T-helper 1 cell treated with Interleukin-12 subunit alpha and Interleukin-12 subunit beta and Interleukin-4 antibody, amounts not matched to agents 30 μg/mL and 1 μg/mL, for 36 hours (primary cell): Measurements from ENCODE around the gene CARM1.
A peak's percentile ranks its signal among the peaks of the same experiment; 100 is the strongest.

Source experiments
- H3K27ac Mint-ChIP-seq: one replicate; pipeline ENCODE4 v1.8.0; 2021; ENCODE audit warnings: mild to moderate bottlenecking, mixed read lengths
- H3K27me3 Mint-ChIP-seq: one replicate; pipeline ENCODE4 v1.8.0; 2021; ENCODE audit warnings: low read depth, mixed read lengths
- H3K36me3 Mint-ChIP-seq: one replicate; pipeline ENCODE4 v1.8.0; 2021; ENCODE audit warnings: low read depth, mixed read lengths
- H3K4me1 Mint-ChIP-seq: one replicate; pipeline ENCODE4 v1.8.0; 2021; ENCODE audit warnings: low read depth, mixed read lengths
- H3K4me3 Mint-ChIP-seq: one replicate; pipeline ENCODE4 v1.8.0; 2021; ENCODE audit warnings: mild to moderate bottlenecking, moderate library complexity, mixed read lengths
- H3K9me3 Mint-ChIP-seq: one replicate; pipeline ENCODE4 v1.8.0; 2021; ENCODE audit warnings: mixed read lengths

The CARM1 gene

GRCh38 chr19:10870955-10871603, at the start of gene CARM1:
Gene CARM1, plus strand, starts transcription at chr19:10871553. Its CDS starts 150 bp downstream, at chr19:10871703.
- Mint-ChIP-seq H3K9me3 (no peaks in the 10 kb centered on the region), H3K27me3 (no peaks in the 10 kb centered on the region), H3K27ac (peak within 1 kb of the TSS; percentile 93), H3K4me1 (peaks cover 28% of the 10 kb centered on the region), H3K36me3 (peaks cover 3% of the 10 kb centered on the region), H3K4me3 (peak within 1 kb of the TSS; percentile 86)

- no peak overlapping the region for H3K4me3 Mint-ChIP-seq
- H3K27ac Mint-ChIP-seq, result no peak overlapping the region
- H3K36me3 Mint-ChIP-seq, result peaks cover 51% of the 10 kb centered on the region
- H3K4me1 Mint-ChIP-seq, result peaks cover 9% of the 10 kb centered on the region
- H3K27me3 Mint-ChIP-seq, result no peaks in the 10 kb centered on the region
- no peaks in the 10 kb centered on the region for H3K9me3 Mint-ChIP-seq
Measured at GRCh38 chr19:10823690-10824089, 47.7 kb upstream of the CARM1 start.

- peaks cover 32% of the 10 kb centered on the region for H3K36me3 Mint-ChIP-seq
- no peaks in the 10 kb centered on the region for H3K9me3 Mint-ChIP-seq
- no peaks in the 10 kb centered on the region for H3K27me3 Mint-ChIP-seq
- H3K4me1 Mint-ChIP-seq, result peaks cover 2% of the 10 kb centered on the region
- H3K4me3 Mint-ChIP-seq, result no peak overlapping the region
- no peak overlapping the region for H3K27ac Mint-ChIP-seq
Measured at GRCh38 chr19:10826231-10826630, 45.1 kb upstream of the CARM1 start.

GRCh38 chr19:10826846-10827245, 44.5 kb upstream of the CARM1 start:
- Mint-ChIP-seq H3K4me3 (no peak overlapping the region), H3K36me3 (peaks cover 30% of the 10 kb centered on the region), H3K9me3 (no peaks in the 10 kb centered on the region), H3K4me1 (peaks cover 2% of the 10 kb centered on the region), H3K27ac (no peak overlapping the region), H3K27me3 (no peaks in the 10 kb centered on the region)

GRCh38 chr19:10828981-10829821, 42.2 kb upstream of the CARM1 start:
- H3K4me3 Mint-ChIP-seq, result no peak overlapping the region
- no peak overlapping the region for H3K27ac Mint-ChIP-seq
- H3K36me3 Mint-ChIP-seq, result peaks cover 21% of the 10 kb centered on the region
- H3K9me3 Mint-ChIP-seq, result no peaks in the 10 kb centered on the region
- H3K27me3 Mint-ChIP-seq, result no peaks in the 10 kb centered on the region
- no peaks in the 10 kb centered on the region for H3K4me1 Mint-ChIP-seq

- no peak overlapping the region for H3K4me3 Mint-ChIP-seq
- H3K9me3 Mint-ChIP-seq, result no peaks in the 10 kb centered on the region
- no peaks in the 10 kb centered on the region for H3K4me1 Mint-ChIP-seq
- H3K27ac Mint-ChIP-seq, result no peak overlapping the region
- H3K27me3 Mint-ChIP-seq, result no peaks in the 10 kb centered on the region
- H3K36me3 Mint-ChIP-seq, result peaks cover 14% of the 10 kb centered on the region
Measured at GRCh38 chr19:10829967-10830366, 41.4 kb upstream of the CARM1 start.

GRCh38 chr19:10830370-10830769, 41.0 kb upstream of the CARM1 start:
- peaks cover 11% of the 10 kb centered on the region for H3K36me3 Mint-ChIP-seq
- no peaks in the 10 kb centered on the region for H3K27me3 Mint-ChIP-seq
- no peak overlapping the region for H3K4me3 Mint-ChIP-seq
- no peak overlapping the region for H3K27ac Mint-ChIP-seq
- no peaks in the 10 kb centered on the region for H3K9me3 Mint-ChIP-seq
- peaks cover under 1% of the 10 kb centered on the region for H3K4me1 Mint-ChIP-seq

- Mint-ChIP-seq H3K27me3 (no peaks in the 10 kb centered on the region), H3K4me1 (peaks cover 4% of the 10 kb centered on the region), H3K27ac (no peak overlapping the region), H3K4me3 (no peak overlapping the region), H3K9me3 (peaks cover under 1% of the 10 kb centered on the region), H3K36me3 (peaks cover 10% of the 10 kb centered on the region)
Measured at GRCh38 chr19:10830931-10831779, 40.2 kb upstream of the CARM1 start.

- H3K4me3 Mint-ChIP-seq, result no peak overlapping the region
- no peaks in the 10 kb centered on the region for H3K27me3 Mint-ChIP-seq
- H3K36me3 Mint-ChIP-seq, result peaks cover 12% of the 10 kb centered on the region
- no peak overlapping the region for H3K27ac Mint-ChIP-seq
- H3K4me1 Mint-ChIP-seq, result peaks cover 10% of the 10 kb centered on the region
- H3K9me3 Mint-ChIP-seq, result peaks cover 5% of the 10 kb centered on the region
Measured at GRCh38 chr19:10831987-10832938, 39.1 kb upstream of the CARM1 start.

GRCh38 chr19:10832939-10833296, 38.4 kb upstream of the CARM1 start:
- no peaks in the 10 kb centered on the region for H3K27me3 Mint-ChIP-seq
- no peak overlapping the region for H3K4me3 Mint-ChIP-seq
- H3K4me1 Mint-ChIP-seq, result peaks cover 10% of the 10 kb centered on the region
- H3K36me3 Mint-ChIP-seq, result peaks cover 11% of the 10 kb centered on the region
- no peak overlapping the region for H3K27ac Mint-ChIP-seq
- peaks cover 5% of the 10 kb centered on the region for H3K9me3 Mint-ChIP-seq

GRCh38 chr19:10835089-10835753, 36.1 kb upstream of the CARM1 start:
- Mint-ChIP-seq H3K36me3 (peaks cover 11% of the 10 kb centered on the region), H3K4me1 (peaks cover 10% of the 10 kb centered on the region), H3K9me3 (peaks cover 5% of the 10 kb centered on the region), H3K27ac (peak overlapping the region; percentile 100), H3K4me3 (peak overlapping the region; percentile 92), H3K27me3 (no peaks in the 10 kb centered on the region)

GRCh38 chr19:10835754-10836478, 35.4 kb upstream of the CARM1 start, which contains the start of gene TMED1:
Gene TMED1, minus strand, starts transcription at chr19:10836212. Its CDS starts 21 bp downstream, at chr19:10836191.
- H3K27me3 Mint-ChIP-seq, result no peaks in the 10 kb centered on the region
- H3K36me3 Mint-ChIP-seq, result peaks cover 11% of the 10 kb centered on the region
- peaks cover 5% of the 10 kb centered on the region for H3K9me3 Mint-ChIP-seq
- H3K4me3 Mint-ChIP-seq, result peak within 1 kb of the TSS; percentile 92
- peaks cover 10% of the 10 kb centered on the region for H3K4me1 Mint-ChIP-seq
- peak within 1 kb of the TSS; percentile 100 for H3K27ac Mint-ChIP-seq
